ENCODE measurements around the gene PRKD1.
"Not testable (repeated sequence)": the region's sequence is repeated elsewhere in the genome, so short reads cannot be mapped to it uniquely, and the experiment has no call there.

The PRKD1 gene

GRCh38 chr14:29734732-29735131 is 192.9 kb downstream of the PRKD1 start:
- no peak for DNase-seq

DNA sequence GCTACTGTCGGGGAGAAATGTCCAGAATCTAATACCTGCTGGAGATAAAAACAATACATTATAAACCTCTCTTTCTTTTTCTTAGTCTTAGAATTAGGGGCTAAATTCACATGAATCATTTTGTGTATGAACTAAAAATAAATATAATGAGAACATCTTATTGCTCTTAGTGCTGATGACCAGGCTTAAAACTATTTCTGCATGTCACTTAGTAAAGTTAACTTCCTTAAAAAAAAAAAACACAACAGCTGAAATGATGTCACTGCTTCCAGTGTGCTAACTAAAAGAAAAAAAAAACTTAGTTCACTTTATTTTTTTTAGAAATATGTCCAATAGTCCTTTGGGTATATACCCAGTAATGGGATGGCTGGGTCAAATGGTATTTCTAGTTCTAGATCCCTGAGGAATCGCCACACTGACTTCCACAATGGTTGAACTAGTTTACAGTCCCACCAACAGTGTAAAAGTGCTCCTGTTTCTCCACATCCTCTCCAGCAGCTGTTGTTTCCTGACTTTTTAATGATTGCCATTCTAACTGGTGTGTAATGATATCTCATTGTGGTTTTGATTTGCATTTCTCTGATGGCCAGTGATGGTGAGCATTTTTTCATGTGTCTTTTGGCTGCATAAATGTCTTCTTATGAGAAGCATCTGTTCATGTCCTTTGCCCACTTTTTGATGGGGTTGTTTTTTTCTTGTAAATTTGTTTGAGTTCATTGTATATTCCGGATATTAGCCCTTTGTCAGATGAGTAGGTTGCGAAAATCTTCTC is 200.9 kb downstream of the PRKD1 start:
- DNase-seq, result not testable (repeated sequence)

- no peak for DNase-seq
These were observed 202.7 kb downstream of the PRKD1 start for GRCh38 chr14:29724991-29725390.

GRCh38 chr14:29722831-29723230 is 204.8 kb downstream of the PRKD1 start:
- no peak for DNase-seq

- DNase-seq, result no peak
These were observed 206.1 kb downstream of the PRKD1 start for GRCh38 chr14:29721586-29721985.

DNA sequence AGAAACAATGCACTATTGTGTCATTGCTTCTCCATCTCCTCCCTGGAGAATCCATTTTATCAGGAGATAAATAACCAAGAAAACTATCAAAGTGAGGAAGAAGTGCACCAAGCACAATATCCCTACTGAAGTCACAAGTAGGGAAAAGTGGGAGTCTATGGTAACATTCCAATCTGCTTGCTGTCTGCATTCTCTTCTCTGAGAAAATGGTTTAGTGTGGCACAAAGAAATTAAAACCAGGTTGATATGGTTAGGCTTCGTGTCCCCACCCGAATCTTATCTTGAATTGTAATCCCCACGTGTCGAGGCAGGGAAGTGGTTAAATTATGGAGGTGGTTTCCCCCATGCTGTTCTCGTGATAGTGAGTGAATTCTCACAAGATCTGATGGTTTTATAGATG is 209.7 kb downstream of the PRKD1 start:
- no peak for DNase-seq

DNA sequence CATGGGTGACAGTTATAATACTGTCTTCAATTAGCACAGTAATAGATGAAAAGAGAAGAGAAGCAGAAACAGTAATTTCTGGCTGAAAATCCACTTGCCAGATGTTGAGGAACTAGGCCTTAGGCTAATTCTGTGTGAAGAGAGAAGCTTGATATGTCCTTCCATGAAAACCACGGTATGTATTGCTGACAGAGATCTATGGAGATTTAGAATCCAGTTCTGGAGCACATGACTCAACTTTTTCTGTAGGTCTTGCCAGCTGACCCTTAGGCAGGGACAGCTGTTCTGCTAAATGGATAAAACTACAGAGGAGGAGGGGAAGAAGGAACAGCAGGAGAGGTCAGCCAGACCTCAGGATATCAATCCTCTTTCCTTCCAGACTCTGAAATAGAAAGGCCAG is 211.5 kb downstream of the PRKD1 start:
- DNase-seq, result no peak

- DNase-seq, result no peak
These were observed 215.0 kb downstream of the PRKD1 start for GRCh38 chr14:29712601-29713000.

DNA sequence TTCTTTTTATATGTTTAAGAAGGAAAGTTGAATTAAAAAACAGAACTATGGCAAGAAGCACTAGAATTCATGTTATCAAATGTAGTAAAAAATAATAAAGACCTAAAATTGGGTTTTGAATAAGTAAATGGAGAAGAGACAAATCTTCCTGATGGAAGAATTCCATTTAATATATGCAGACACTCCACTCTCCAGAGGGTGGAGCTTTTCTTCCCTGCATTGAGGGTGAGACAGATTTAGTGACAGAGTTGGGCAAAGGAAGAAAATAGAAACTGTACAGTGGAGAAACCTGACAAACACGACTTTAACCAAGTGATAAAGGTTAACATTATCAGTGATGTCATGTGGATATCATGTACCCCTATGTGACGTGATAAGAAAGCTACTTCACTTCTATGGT is 217.6 kb downstream of the PRKD1 start:
- DNase-seq, result no peak

DNA sequence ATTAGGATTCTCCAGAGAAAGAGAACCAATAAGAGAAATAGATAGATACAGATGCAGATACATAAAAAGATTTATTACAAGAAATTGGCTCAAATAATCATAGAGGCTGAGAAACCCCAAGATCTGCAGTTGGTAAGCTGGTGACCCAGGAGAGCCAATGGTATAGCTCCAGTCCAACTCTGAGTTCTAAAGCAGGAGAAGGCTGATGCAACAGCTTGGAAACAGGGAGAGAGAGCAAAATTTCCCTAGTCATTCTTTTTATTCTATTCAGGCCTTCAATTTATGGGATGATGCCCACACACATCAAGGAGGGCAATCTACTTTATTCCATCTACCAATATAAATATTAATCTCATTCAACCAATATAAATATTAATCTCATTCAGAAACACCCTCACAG is 218.2 kb downstream of the PRKD1 start:
- DNase-seq, result no peak

GRCh38 chr14:29706700-29707099 is 220.9 kb downstream of the PRKD1 start:
- DNase-seq, result no peak

GRCh38 chr14:29705801-29706200 is 221.8 kb downstream of the PRKD1 start:
- no peak for DNase-seq

GRCh38 chr14:29689597-29689996 is 238.1 kb downstream of the PRKD1 start:
- DNase-seq, result not testable (repeated sequence)

- no peak for DNase-seq
These were observed 239.8 kb downstream of the PRKD1 start for GRCh38 chr14:29687866-29688265.

DNA sequence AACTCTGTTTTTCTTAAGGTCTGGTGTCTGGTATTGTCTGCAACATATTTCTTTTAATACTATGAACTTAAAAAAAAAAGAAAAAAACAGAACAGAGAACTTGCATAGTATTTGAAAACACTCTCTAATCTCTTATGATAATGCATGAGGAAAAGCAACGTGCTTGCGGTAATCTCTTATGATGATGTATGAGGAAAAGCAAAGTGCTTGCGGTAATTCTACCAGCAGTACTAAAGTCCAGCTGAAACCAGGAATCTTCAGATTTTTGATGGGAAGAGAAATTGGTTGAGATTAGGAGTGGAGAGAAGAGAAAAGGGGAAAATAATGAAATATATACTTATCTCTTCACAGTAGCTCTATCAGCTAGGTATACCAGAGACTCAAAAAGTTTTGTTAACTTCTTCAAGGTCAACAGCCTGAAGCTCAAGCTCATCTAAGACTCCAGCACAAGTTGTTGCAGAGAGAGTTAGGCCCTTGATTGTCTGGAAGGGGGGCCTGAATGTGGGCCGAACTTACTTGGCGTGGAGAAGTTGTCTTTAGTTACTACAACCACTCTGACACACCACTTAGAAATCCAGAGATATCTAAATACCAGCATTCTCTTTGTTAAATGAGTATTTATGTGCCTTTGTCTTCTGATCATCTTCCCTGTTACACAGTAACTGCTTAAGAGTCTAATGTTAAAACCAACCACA is 240.4 kb downstream of the PRKD1 start:
- DNase-seq, result no peak

GRCh38 chr14:29684926-29685325 is 242.7 kb downstream of the PRKD1 start:
- no peak for DNase-seq

DNA sequence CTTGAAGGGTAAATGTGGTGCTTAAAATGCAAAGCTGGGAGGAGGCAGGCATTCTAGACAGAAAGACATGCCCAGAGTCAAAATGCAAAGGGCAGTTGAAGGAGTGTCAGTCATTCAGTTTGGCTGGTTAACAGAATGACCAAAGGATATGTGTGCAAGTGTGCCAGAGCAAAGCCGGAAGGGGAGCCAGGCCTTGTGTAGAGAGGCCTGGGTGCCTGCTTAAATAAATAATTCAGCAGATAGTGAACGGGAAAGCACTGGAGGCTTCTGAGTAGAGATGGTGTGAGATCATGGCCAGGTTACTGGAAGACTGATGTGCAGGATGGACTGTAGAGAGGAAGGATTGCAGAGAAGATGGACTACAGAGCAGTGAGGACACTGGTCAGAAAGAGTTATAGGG is 244.9 kb downstream of the PRKD1 start:
- no peak for DNase-seq

DNA sequence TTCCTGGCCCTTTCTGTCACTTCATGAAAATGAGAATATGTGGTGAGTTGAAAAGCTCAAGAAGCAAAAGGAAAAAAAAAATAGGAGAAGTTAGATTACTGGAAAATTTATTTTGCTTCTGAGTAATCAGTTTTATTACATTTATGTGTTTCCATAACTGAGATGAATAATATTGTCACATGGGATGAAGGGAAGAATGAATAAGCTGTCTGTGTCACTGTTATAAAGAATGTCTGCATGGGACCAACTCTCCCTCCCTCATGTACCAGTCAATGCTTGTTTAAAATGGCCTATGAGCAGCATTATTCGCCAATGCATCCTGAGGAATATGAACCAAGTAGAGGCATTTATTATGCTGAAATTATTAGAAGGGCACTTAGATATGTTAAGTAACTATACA is 246.3 kb downstream of the PRKD1 start:
- no peak for DNase-seq

DNA sequence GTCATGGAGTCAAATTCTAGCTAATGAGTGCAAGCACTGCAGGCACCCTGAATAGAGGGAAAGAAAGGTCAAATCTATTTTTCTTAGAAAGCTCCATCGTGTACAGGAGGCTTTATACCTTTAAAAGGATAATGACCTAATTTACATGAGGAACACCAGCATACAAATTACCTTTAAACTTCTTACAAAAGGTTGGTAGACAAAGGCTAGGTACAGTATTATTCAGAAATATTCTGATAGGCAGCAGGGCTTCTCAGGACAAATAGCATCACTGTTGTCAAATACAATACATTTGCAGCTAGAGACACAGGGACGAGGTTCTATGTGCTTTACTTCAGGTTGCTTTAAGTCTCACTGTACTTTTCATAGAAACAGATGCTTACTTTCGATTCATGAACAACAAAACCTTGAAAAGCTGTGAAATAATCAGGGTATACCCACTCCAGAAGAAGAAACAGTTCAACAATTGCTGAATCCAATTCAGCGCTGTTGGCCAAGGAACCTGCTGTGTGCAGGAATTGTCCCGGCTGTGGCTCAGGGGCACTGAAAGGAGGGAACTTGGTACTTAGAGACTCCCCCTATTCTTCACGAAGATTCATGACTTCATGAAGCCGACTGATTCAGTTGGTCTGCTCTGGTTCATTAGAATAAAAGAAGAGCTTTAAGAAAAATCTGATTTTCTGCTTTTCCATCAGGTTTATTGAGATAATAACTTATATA is 252.9 kb downstream of the PRKD1 start:
- DNase-seq, result no peak

- no peak for DNase-seq
These were observed 254.8 kb downstream of the PRKD1 start for GRCh38 chr14:29672831-29673230.

DNA sequence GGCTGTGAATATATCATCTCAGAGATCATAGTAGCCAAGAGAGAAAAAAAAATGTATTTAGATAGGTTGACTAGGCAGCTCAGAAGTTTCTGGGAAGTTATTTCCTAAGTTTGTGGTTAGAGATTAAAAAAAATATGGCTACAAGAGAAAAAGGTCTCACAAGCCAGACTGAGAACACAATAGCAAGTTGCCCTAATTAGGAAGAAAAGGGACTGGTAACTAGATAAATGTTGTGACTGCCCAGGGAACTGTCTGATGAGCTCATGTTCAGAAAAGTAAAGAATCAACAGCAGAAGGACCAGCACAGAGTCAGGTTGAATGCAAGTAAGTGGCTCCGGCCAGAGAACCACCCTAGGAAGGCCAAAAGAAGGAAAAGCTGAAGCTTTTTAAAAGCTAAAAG is 256.6 kb downstream of the PRKD1 start:
- no peak for DNase-seq

DNA sequence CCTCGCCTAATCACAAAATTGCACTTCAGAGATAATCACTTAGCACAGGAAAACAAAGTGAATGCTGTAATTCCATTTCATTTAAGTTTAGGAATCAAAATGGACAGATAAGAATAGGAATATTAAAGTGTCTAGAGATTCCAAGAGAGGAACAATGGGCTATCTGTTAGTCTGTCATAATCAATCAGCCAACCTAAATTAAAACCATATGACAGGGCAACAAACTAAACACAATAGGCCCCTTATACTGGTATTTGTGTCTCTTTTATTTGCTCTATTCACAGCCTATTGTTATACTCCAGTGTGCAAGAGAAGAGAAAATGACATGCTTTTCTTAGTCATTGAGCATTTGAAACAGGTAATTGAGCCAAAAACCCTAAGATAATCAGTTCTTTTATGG is 259.4 kb downstream of the PRKD1 start:
- DNase-seq, result no peak

DNA sequence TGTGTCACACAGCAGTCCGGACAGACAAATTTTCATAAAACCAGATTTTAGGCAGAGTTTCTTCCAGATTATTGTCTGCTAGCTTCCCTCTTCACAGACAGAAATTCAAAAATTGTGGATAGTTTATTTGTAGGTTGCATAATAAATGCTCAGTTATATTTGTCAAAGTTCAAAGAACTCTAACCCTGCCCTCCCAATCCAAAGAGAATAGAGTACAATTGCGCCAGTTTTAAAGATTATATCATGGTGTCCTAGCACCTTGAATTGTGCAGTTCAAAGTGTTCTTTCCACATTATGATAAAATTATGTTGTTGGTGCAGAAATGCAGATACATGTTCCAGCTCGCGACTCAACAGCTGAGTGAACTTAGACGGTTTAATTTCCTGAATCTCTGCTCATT is 263.1 kb downstream of the PRKD1 start:
- DNase-seq, result no peak

GRCh38 chr14:29663281-29663801 is 264.3 kb downstream of the PRKD1 start:
- DNase-seq, result no peak

All from stimulated activated CD4-positive, alpha-beta T cell treated with anti-CD3 and anti-CD28 coated beads, Interleukin-2, amount 100 ng/mL, for 48 hours (primary cell).